Measurements from ENCODE around the gene ZC3H7A.

DNA sequence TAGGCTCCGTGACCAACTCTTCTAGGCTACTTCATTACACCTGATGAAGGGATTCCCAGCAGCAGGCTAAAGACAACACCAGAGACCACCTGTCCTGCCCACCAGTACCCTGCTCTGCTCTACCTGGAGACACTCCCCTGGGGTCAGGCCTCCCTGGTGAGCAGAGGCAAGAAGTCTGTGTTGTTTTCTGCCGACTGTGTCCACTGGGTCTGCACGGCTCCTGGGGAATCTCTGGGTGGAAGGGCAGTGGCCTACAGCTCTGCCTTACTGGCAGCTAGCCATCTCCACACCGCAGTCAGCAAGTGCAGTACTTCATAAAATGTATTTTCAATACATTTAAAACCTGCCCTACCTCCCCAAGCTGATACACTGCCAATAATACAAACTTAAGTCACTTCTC is 47.4 kb upstream of the ZC3H7A start:
- no peak for TF ChIP-seq POLR2G (IDR thresholded peaks at IDR 0.05; ENCODE audit: low read depth, low read length)
- no peak for TF ChIP-seq ZNF232 (CRISPR knock-in tag; IDR thresholded peaks at IDR 0.05; ENCODE audit: borderline replicate concordance)
- no peak for TF ChIP-seq JUND (CRISPR knock-in tag; IDR thresholded peaks at IDR 0.05)
- no peak for TF ChIP-seq POLR2AphosphoS5 (IDR thresholded peaks at IDR 0.05; ENCODE audit: low read depth, low read length)
- no peak for TF ChIP-seq ZNF143 (CRISPR knock-in tag; IDR thresholded peaks at IDR 0.05)
- no peak for TF ChIP-seq MAX (IDR thresholded peaks at IDR 0.05)

All from HepG2 (cell line).